HG03460 (cell line): ENCODE measurements around the gene HMGN5.

Source experiments
- ATAC-seq: cut with Tn5 transposase; IDR thresholded peaks from one replicate; pipeline ENCODE4 v1.9.1; 2021; ENCODE audit not compliant: unreplicated experiment

Gene HMGN5

GRCh38 chrX:81120936-81121371 lies 80.8 kb downstream of the HMGN5 start:
- peak; percentile 56 for ATAC-seq

GRCh38 chrX:81120258-81120935 lies 81.3 kb downstream of the HMGN5 start:
- ATAC-seq = peak; percentile 29

GRCh38 chrX:81114757-81115156 lies 87.0 kb downstream of the HMGN5 start:
- no peak for ATAC-seq

GRCh38 chrX:81110286-81110685 lies 91.4 kb downstream of the HMGN5 start:
- no peak for ATAC-seq

GRCh38 chrX:81082649-81083048 lies 119.1 kb downstream of the HMGN5 start:
- ATAC-seq = no peak
